HG02763 (cell line): ENCODE results near the gene GPRC5C.
A peak's percentile ranks its signal among the peaks of the same experiment; 100 is the strongest.

Source experiments
- ATAC-seq: cut with Tn5 transposase; IDR thresholded peaks from one replicate; pipeline ENCODE4 v1.9.1; 2021; ENCODE audit warnings: mild to moderate bottlenecking, moderate library complexity; ENCODE audit not compliant: unreplicated experiment

The GPRC5C gene

GRCh38 chr17:74451557-74451956 is 19.7 kb downstream of the GPRC5C start:
- no peak for ATAC-seq

GRCh38 chr17:74452033-74452840 is 20.3 kb downstream of the GPRC5C start:
- no peak for ATAC-seq

- ATAC-seq: no peak
Measured at GRCh38 chr17:74452841-74453661, 21.2 kb downstream of the GPRC5C start.

GRCh38 chr17:74453665-74454196 is 21.8 kb downstream of the GPRC5C start:
- peak; percentile 21 for ATAC-seq

- ATAC-seq: peak; percentile 89
Measured at GRCh38 chr17:74454197-74455024, 22.5 kb downstream of the GPRC5C start.

- no peak for ATAC-seq
Measured at GRCh38 chr17:74455025-74455545, 23.2 kb downstream of the GPRC5C start.

GRCh38 chr17:74455821-74456220 is 23.9 kb downstream of the GPRC5C start:
- ATAC-seq: no peak

- ATAC-seq: no peak
Measured at GRCh38 chr17:74457146-74457819, 25.4 kb downstream of the GPRC5C start.

- no peak for ATAC-seq
Measured at GRCh38 chr17:74457820-74458166, 25.9 kb downstream of the GPRC5C start.

- no peak for ATAC-seq
Measured at GRCh38 chr17:74458835-74459234, 26.9 kb downstream of the GPRC5C start.

- ATAC-seq: no peak
Measured at GRCh38 chr17:74459622-74460021, 27.7 kb downstream of the GPRC5C start.

GRCh38 chr17:74460241-74460640 is 28.4 kb downstream of the GPRC5C start:
- ATAC-seq: no peak

- no peak for ATAC-seq
Measured at GRCh38 chr17:74460996-74461395, 29.1 kb downstream of the GPRC5C start.

- no peak for ATAC-seq
Measured at GRCh38 chr17:74461611-74462010, 29.7 kb downstream of the GPRC5C start.

- ATAC-seq: no peak
Measured at GRCh38 chr17:74464730-74465377, 33.0 kb downstream of the GPRC5C start.

GRCh38 chr17:74465378-74466110 is 33.7 kb downstream of the GPRC5C start:
- ATAC-seq: no peak

- no peak for ATAC-seq
Measured at GRCh38 chr17:74466111-74466827, 34.4 kb downstream of the GPRC5C start, which contains the start of gene CD300A. CD300A (plus strand) TSS chr17:74466634; CDS start chr17:74466704, 70 bp downstream.

- ATAC-seq: no peak
Measured at GRCh38 chr17:74466828-74467184, 34.9 kb downstream of the GPRC5C start.
